Measurements from ENCODE around the gene ABHD15.

GRCh38 chr17:29549177-29549923, 17.5 kb downstream of the ABHD15 start:
- TF ChIP-seq ZFP30 (CRISPR knock-in tag; IDR thresholded peaks at IDR 0.05) (no peak), OSR1 (CRISPR knock-in tag; IDR thresholded peaks at IDR 0.05) (no peak), TCF4 (CRISPR knock-in tag; IDR thresholded peaks at IDR 0.05; ENCODE audit: borderline replicate concordance) (no peak), ZNF565 (CRISPR knock-in tag; conservative IDR thresholded peaks at IDR 0.05; ENCODE audit: low read depth) (no peak), RARB (CRISPR knock-in tag; IDR thresholded peaks at IDR 0.05) (no peak), TOX (CRISPR knock-in tag; IDR thresholded peaks at IDR 0.05; ENCODE audit: borderline replicate concordance) (no peak)

Data from SK-N-SH treated with all-trans-retinoic acid at 6 μM for 48 hours (cell line).